OCI-LY7 (cell line): ENCODE data around the gene UTS2B. TPM values are rescaled to one million over a fixed set of nuclear protein-coding genes. Genes with fewer than 3 reads are reported as not detected.

ENCODE experiments used
- BruUV-seq: library from RNA; stranded (reverse); fragments of 400-500 nt; replicated peaks from 2 replicates; lab custom pipeline; 2021; lab: Mats Ljungman, UMichigan
- CTCF ChIA-PET: fragments of 300-600 bp; sonication (Branson Sonifier 250); formaldehyde crosslinking; loops from one replicate; lab custom pipeline; 2022; ENCODE audit warnings: antibody characterized with exemption; ENCODE audit not compliant: unreplicated experiment; lab: Charles Lee
- POLR2A ChIA-PET: fragments of 300-600 bp; sonication (Branson Sonifier 250); formaldehyde crosslinking; loops from one replicate; lab custom pipeline; 2022; ENCODE audit warnings: antibody characterized with exemption; lab: Charles Lee
- DNase-seq: peaks from one replicate; pipeline ENCODE4 v3.0.0-alpha.2; 2015; ENCODE audit warnings: low spot score
- H2AFZ ChIP-seq: fragments of 200-600 bp; sonication (generic), shearing (Covaris generic); 2 replicates; pipeline ENCODE4 v1.6.1; 2014; ENCODE audit warnings: mild to moderate bottlenecking, antibody characterized with exemption, low read length, moderate library complexity
- H3K27ac ChIP-seq: fragments of 200-600 bp; sonication (generic); 2 replicates; pipeline ENCODE4 v1.5.1; 2014; ENCODE audit warnings: mixed run types, low read depth, mild to moderate bottlenecking, moderate library complexity, low read length, inconsistent platforms; ENCODE audit not compliant: poor library complexity, severe bottlenecking
- H3K36me3 ChIP-seq: fragments of 200-600 bp; sonication (generic); 2 replicates; pipeline ENCODE4 v1.6.1; 2014; ENCODE audit warnings: mild to moderate bottlenecking, antibody characterized with exemption, low read length, moderate library complexity, mixed read lengths; ENCODE audit not compliant: insufficient read depth
- H3K4me1 ChIP-seq: fragments of 200-600 bp; sonication (generic); 2 replicates; pipeline ENCODE4 v1.5.1; 2014; ENCODE audit warnings: mild to moderate bottlenecking, low read length; ENCODE audit not compliant: insufficient read depth, poor library complexity, severe bottlenecking
- H3K4me2 ChIP-seq: fragments of 200-600 bp; sonication (generic); 2 replicates; pipeline ENCODE4 v1.6.1; 2014; ENCODE audit warnings: mild to moderate bottlenecking, low read length
- H3K4me3 ChIP-seq: fragments of 200-600 bp; sonication (generic); 2 replicates; pipeline ENCODE4 v1.5.1; 2014; ENCODE audit warnings: mild to moderate bottlenecking, low read depth, low read length; ENCODE audit not compliant: poor library complexity, severe bottlenecking
- H3K79me2 ChIP-seq: fragments of 200-600 bp; sonication (generic); 2 replicates; pipeline ENCODE4 v1.6.1; 2016; ENCODE audit warnings: low read depth, mild to moderate bottlenecking, low read length, moderate library complexity, mixed read lengths; ENCODE audit not compliant: insufficient read depth
- H3K9me2 ChIP-seq: fragments of 200-600 bp; sonication (generic); 2 replicates; pipeline ENCODE4 v1.6.1; 2016; ENCODE audit warnings: mild to moderate bottlenecking, low read length, mixed read lengths; ENCODE audit not compliant: insufficient read depth
- H3K9me3 ChIP-seq: fragments of 200-600 bp; sonication (generic); 2 replicates; pipeline ENCODE4 v1.6.1; 2014; ENCODE audit warnings: mild to moderate bottlenecking, mixed run types, low read length, mixed read lengths
- H4K20me1 ChIP-seq: fragments of 200-600 bp; sonication (generic); 2 replicates; pipeline ENCODE4 v1.6.1; 2014; ENCODE audit warnings: mild to moderate bottlenecking, antibody characterized with exemption, low read length, moderate library complexity, mixed read lengths; ENCODE audit not compliant: insufficient read depth
- CTCF ChIP-seq: fragments of 200-600 bp; sonication (generic); conservative IDR thresholded peaks from 2 replicates; pipeline ENCODE4 v1.5.1; 2014; ENCODE audit warnings: mild to moderate bottlenecking, antibody characterized with exemption, low read length, moderate library complexity, mixed read lengths
- EZH2phosphoT487 ChIP-seq: fragments of 200-600 bp; sonication (generic); IDR thresholded peaks from 2 replicates; pipeline ENCODE4 v1.6.1; 2018; ENCODE audit warnings: low read depth, borderline replicate concordance, mild to moderate bottlenecking, mixed run types, antibody characterized with exemption, low read length, moderate library complexity, mixed read lengths
- intact Hi-C: fragments of 100-400 bp; cut with micrococcal nuclease; formaldehyde crosslinking; loops from one replicate; pipeline ENCODE4 v1.10.0; 2022; ENCODE audit not compliant: unreplicated experiment
- total RNA-seq, 2 experiments: library from RNA; depleted of rRNA in 1 of 2; stranded (reverse); fragments of >200 nt in 1 of 2; shearing (Covaris generic) in 1 of 2; gene quantifications; 2 replicates each; pipeline ENCODE4 v1.2.3, GENCODE V29; 2014 to 2022

The UTS2B gene
- total RNA-seq, 2 experiments from 2014 or later = 0.92 to 1.1 TPM

- no peak for DNase-seq
- TF ChIP-seq EZH2phosphoT487 (no peak), CTCF (no peak)
- POLR2A ChIA-PET = interaction anchor here (0.6 to 3.4 kb wide), 4 partner anchors 12 to 729 kb away, joined by 3 to 23 read pairs (median 3); partner anchors contain the start of gene CCDC50
- H3K79me2 ChIP-seq = peaks cover 57% of the 10 kb centered on the region; the same call in 1 of the 2 replicates
- no peak overlapping the region for H3K27ac ChIP-seq
- H2AFZ ChIP-seq = no peak overlapping the region
- intact Hi-C loops = no loop called here
- no peak overlapping the region for H3K4me2 ChIP-seq
- H3K36me3 ChIP-seq = peaks cover 8% of the 10 kb centered on the region
- no peaks in the 10 kb centered on the region for H3K9me3 ChIP-seq
- H3K4me3 ChIP-seq = no peak overlapping the region
- peaks cover 9% of the 10 kb centered on the region; the same call in 1 of the 2 replicates for H4K20me1 ChIP-seq
- CTCF ChIA-PET = no interaction called here
- peaks cover 35% of the 10 kb centered on the region for H3K4me1 ChIP-seq
- no peaks in the 10 kb centered on the region for H3K9me2 ChIP-seq
- BruUV-seq = no TSS peak
These were observed 22.9 kb upstream of the UTS2B start for GRCh38 chr3:191353022-191353777.

GRCh38 chr3:191352014-191352413, 21.7 kb upstream of the UTS2B start:
- no peak overlapping the region for H2AFZ ChIP-seq
- ChIA-PET POLR2A (interaction anchor here (0.9 kb wide), 1 partner anchor 13 kb away, joined by 3 read pairs; no protein-coding TSS in a partner anchor), CTCF (no interaction called here)
- H3K4me1 ChIP-seq = peaks cover 35% of the 10 kb centered on the region
- no peak overlapping the region for H3K4me3 ChIP-seq
- peaks cover 67% of the 10 kb centered on the region; the same call in 1 of the 2 replicates for H3K79me2 ChIP-seq
- BruUV-seq = no TSS peak
- TF ChIP-seq CTCF (no peak), EZH2phosphoT487 (no peak)
- no peaks in the 10 kb centered on the region for H3K36me3 ChIP-seq
- H3K4me2 ChIP-seq = no peak overlapping the region
- H3K9me2 ChIP-seq = no peaks in the 10 kb centered on the region
- H3K27ac ChIP-seq = no peak overlapping the region
- intact Hi-C loops = no loop called here
- no peak for DNase-seq
- peaks cover 12% of the 10 kb centered on the region; the same call in 1 of the 2 replicates for H4K20me1 ChIP-seq
- no peaks in the 10 kb centered on the region for H3K9me3 ChIP-seq
